KMS-11 (cell line): ENCODE measurements around the gene IPP.
A peak's percentile ranks its signal among the peaks of the same experiment; 100 is the strongest.

Experiments
- H2AFZ ChIP-seq: fragments of 200-600 bp; sonication (generic); 2 replicates; pipeline ENCODE4 v1.6.1; 2016; ENCODE audit warnings: antibody characterized with exemption, mixed run types, low read depth
- H3K27ac ChIP-seq: fragments of 200-600 bp; sonication (generic); 2 replicates; pipeline ENCODE4 v1.6.1; 2016; ENCODE audit warnings: mild to moderate bottlenecking, mixed run types
- H3K27me3 ChIP-seq: fragments of 200-600 bp; sonication (generic); 2 replicates; pipeline ENCODE4 v1.6.1; 2017; ENCODE audit warnings: mild to moderate bottlenecking, low read depth, mixed run types, moderate library complexity; ENCODE audit not compliant: insufficient read depth
- H3K36me3 ChIP-seq: fragments of 200-600 bp; sonication (generic); 2 replicates; pipeline ENCODE4 v1.6.1; 2017; ENCODE audit warnings: mild to moderate bottlenecking, mixed run types; ENCODE audit not compliant: insufficient read depth
- H3K4me1 ChIP-seq: fragments of 200-600 bp; sonication (generic); 2 replicates; pipeline ENCODE4 v1.6.1; 2016; ENCODE audit warnings: mild to moderate bottlenecking, low read depth, mixed run types; ENCODE audit not compliant: poor library complexity, severe bottlenecking
- H3K4me2 ChIP-seq: fragments of 200-600 bp; sonication (generic); 2 replicates; pipeline ENCODE4 v1.7.0; 2016; ENCODE audit warnings: mild to moderate bottlenecking, mixed run types
- H3K4me3 ChIP-seq: fragments of 200-600 bp; sonication (generic); IDR thresholded peaks from 2 replicates; pipeline ENCODE4 v1.6.1; 2017; ENCODE audit warnings: low read depth, low read length, mixed read lengths; ENCODE audit not compliant: insufficient read depth
- H3K79me2 ChIP-seq: fragments of 200-600 bp; sonication (generic); 2 replicates; pipeline ENCODE4 v1.6.1; 2016; ENCODE audit warnings: low read depth, mixed run types; ENCODE audit not compliant: insufficient read depth
- H3K9ac ChIP-seq: fragments of 200-600 bp; sonication (generic); 2 replicates; pipeline ENCODE4 v1.6.1; 2016; ENCODE audit warnings: mild to moderate bottlenecking, mixed run types
- H4K20me1 ChIP-seq: fragments of 200-600 bp; sonication (generic); 2 replicates; pipeline ENCODE4 v1.6.1; 2016; ENCODE audit warnings: mild to moderate bottlenecking, mixed run types; ENCODE audit not compliant: insufficient read depth
- CTCF ChIP-seq: fragments of 200-600 bp; sonication (generic); conservative IDR thresholded peaks from 2 replicates; pipeline ENCODE4 v1.6.1; 2017; ENCODE audit warnings: low read depth, mild to moderate bottlenecking, antibody characterized with exemption, low read length, moderate library complexity, mixed read lengths

Gene IPP

DNA sequence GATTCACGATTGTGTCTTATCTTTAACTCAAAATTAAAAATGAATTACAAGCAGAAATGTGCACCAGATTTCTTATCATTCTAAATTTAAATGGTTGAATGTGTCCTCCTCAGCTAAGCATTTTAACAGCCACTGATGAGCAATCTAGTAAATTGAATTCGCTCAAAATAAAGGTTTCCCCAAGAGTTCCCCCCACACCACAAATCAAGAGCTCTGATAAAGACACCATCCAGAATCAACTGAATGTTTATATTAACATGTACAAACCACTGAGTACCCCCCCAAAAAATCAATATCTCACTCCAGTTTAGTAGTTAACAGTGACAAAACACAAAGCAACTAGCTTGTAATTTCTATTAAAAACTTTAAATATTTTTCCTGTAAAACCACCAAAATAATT lies 66.1 kb downstream of the IPP start:
- Histone ChIP-seq H3K36me3 (no peaks in the 10 kb centered on the region), H3K79me2 (peaks cover 81% of the 10 kb centered on the region), H2AFZ (no peak overlapping the region), H3K4me3 (no peak overlapping the region), H3K9ac (no peak overlapping the region; the same call in 1 of the 2 replicates), H3K4me1 (peaks cover 45% of the 10 kb centered on the region), H3K4me2 (peak overlapping the region; percentile 98), H3K27ac (no peak overlapping the region), H3K27me3 (no peaks in the 10 kb centered on the region), H4K20me1 (peaks cover 20% of the 10 kb centered on the region; the same call in 1 of the 2 replicates)
- no peak for TF ChIP-seq CTCF

GRCh38 chr1:45682942-45683341 lies 67.5 kb downstream of the IPP start:
- Histone ChIP-seq H4K20me1 (peaks cover 20% of the 10 kb centered on the region; the same call in 1 of the 2 replicates), H3K4me3 (no peak overlapping the region), H3K27me3 (no peaks in the 10 kb centered on the region), H3K4me2 (no peak overlapping the region), H2AFZ (no peak overlapping the region), H3K36me3 (no peaks in the 10 kb centered on the region), H3K4me1 (peaks cover 55% of the 10 kb centered on the region), H3K27ac (no peak overlapping the region), H3K9ac (no peak overlapping the region), H3K79me2 (peaks cover 82% of the 10 kb centered on the region)
- TF ChIP-seq CTCF: no peak

- Histone ChIP-seq H4K20me1 (peaks cover 15% of the 10 kb centered on the region; the same call in 1 of the 2 replicates), H3K79me2 (peaks cover 97% of the 10 kb centered on the region), H3K27me3 (no peaks in the 10 kb centered on the region), H3K27ac (no peak overlapping the region), H3K4me3 (no peak overlapping the region), H3K4me1 (peaks cover 59% of the 10 kb centered on the region), H3K9ac (no peak overlapping the region), H2AFZ (no peak overlapping the region), H3K4me2 (no peak overlapping the region), H3K36me3 (no peaks in the 10 kb centered on the region)
- TF ChIP-seq CTCF: no peak
Observed at GRCh38 chr1:45679123-45679522, 71.3 kb downstream of the IPP start.

- Histone ChIP-seq H3K27me3 (no peaks in the 10 kb centered on the region), H3K4me2 (no peak overlapping the region), H3K4me1 (peaks cover 59% of the 10 kb centered on the region), H2AFZ (no peak overlapping the region), H3K36me3 (no peaks in the 10 kb centered on the region), H4K20me1 (peaks cover 15% of the 10 kb centered on the region; the same call in 1 of the 2 replicates), H3K27ac (no peak overlapping the region), H3K79me2 (peaks cover 97% of the 10 kb centered on the region), H3K4me3 (no peak overlapping the region), H3K9ac (no peak overlapping the region)
- TF ChIP-seq CTCF: no peak
Observed at GRCh38 chr1:45678489-45678888, 72.0 kb downstream of the IPP start.
